HUES6 (cell line): ENCODE data around the gene KRTAP1-4.
"Not testable (repeated sequence)": the region's sequence is repeated elsewhere in the genome, so short reads cannot be mapped to it uniquely, and the experiment has no call there.

Experiments
- H3K27ac ChIP-seq: 2 replicates; pipeline ENCODE4 v1.7.0; 2013; ENCODE audit warnings: low read depth, mild to moderate bottlenecking, low read length, inconsistent platforms
- H3K27me3 ChIP-seq: 2 replicates; pipeline ENCODE4 v1.6.1; 2013; ENCODE audit warnings: low read length; ENCODE audit not compliant: control insufficient read depth, insufficient read depth
- H3K36me3 ChIP-seq: 2 replicates; pipeline ENCODE4 v1.6.1; 2013; ENCODE audit warnings: low read length; ENCODE audit not compliant: control insufficient read depth, insufficient read depth
- H3K4me1 ChIP-seq: 2 replicates; pipeline ENCODE4 v1.6.1; 2013; ENCODE audit warnings: low read length; ENCODE audit not compliant: control insufficient read depth, insufficient read depth
- H3K4me3 ChIP-seq: 2 replicates; pipeline ENCODE4 v1.5.1; 2013; ENCODE audit warnings: low read depth, low read length
- H3K9ac ChIP-seq: one replicate; pipeline ENCODE4 v1.6.1; 2013; ENCODE audit warnings: mild to moderate bottlenecking, low read length
- H3K9me3 ChIP-seq: 2 replicates; pipeline ENCODE4 v1.6.1; 2013; ENCODE audit warnings: low read depth, low read length; ENCODE audit not compliant: control insufficient read depth, insufficient read depth

The KRTAP1-4 gene

GRCh38 chr17:41046735-41047465 is 16.9 kb upstream of the KRTAP1-4 start, which contains the start of gene KRTAP2-1:
TSS of gene KRTAP2-1 (minus strand) at chr17:41047316. CDS start at chr17:41047267, 49 bp downstream.
- not testable (repeated sequence) for H3K4me1 ChIP-seq, H3K36me3 ChIP-seq, H3K9ac ChIP-seq, H3K4me3 ChIP-seq, H3K27ac ChIP-seq, H3K9me3 ChIP-seq, H3K27me3 ChIP-seq

GRCh38 chr17:41042953-41043352 is 13.0 kb upstream of the KRTAP1-4 start:
- H3K27me3 ChIP-seq, result no peaks in the 10 kb centered on the region
- H3K4me3 ChIP-seq, result no peak overlapping the region
- H3K4me1 ChIP-seq, result peaks cover 13% of the 10 kb centered on the region; the same call in 1 of the 2 replicates
- H3K27ac ChIP-seq, result no peak overlapping the region
- no peak overlapping the region for H3K9ac ChIP-seq
- H3K36me3 ChIP-seq, result no peaks in the 10 kb centered on the region
- no peaks in the 10 kb centered on the region for H3K9me3 ChIP-seq

GRCh38 chr17:41040783-41041571 is 11.0 kb upstream of the KRTAP1-4 start, which contains the start of gene KRTAP1-1:
TSS of gene KRTAP1-1 (minus strand) at chr17:41041450. CDS start at chr17:41041397, 53 bp downstream.
- H3K9me3 ChIP-seq, H3K4me3 ChIP-seq, H3K27ac ChIP-seq, H3K9ac ChIP-seq, H3K27me3 ChIP-seq, H3K36me3 ChIP-seq: not testable (repeated sequence)
- H3K4me1 ChIP-seq, result peaks cover 23% of the 10 kb centered on the region; the same call in 1 of the 2 replicates

- H3K9ac ChIP-seq, result no peak overlapping the region
- no peaks in the 10 kb centered on the region for H3K36me3 ChIP-seq
- no peaks in the 10 kb centered on the region for H3K27me3 ChIP-seq
- peaks cover 23% of the 10 kb centered on the region; the same call in 1 of the 2 replicates for H3K4me1 ChIP-seq
- H3K27ac ChIP-seq, result no peak overlapping the region
- H3K4me3 ChIP-seq, result no peak overlapping the region
- H3K9me3 ChIP-seq, result no peaks in the 10 kb centered on the region
These were observed 7.9 kb upstream of the KRTAP1-4 start for GRCh38 chr17:41037853-41038350.

GRCh38 chr17:41034346-41034935 is 4.4 kb upstream of the KRTAP1-4 start, which contains the start of gene KRTAP1-3:
TSS of gene KRTAP1-3 (minus strand) at chr17:41034874. CDS start at chr17:41034821, 53 bp downstream.
- not testable (repeated sequence) for H3K36me3 ChIP-seq, H3K9ac ChIP-seq, H3K9me3 ChIP-seq, H3K27ac ChIP-seq, H3K27me3 ChIP-seq, H3K4me3 ChIP-seq
- peaks cover 23% of the 10 kb centered on the region; the same call in 1 of the 2 replicates for H3K4me1 ChIP-seq

GRCh38 chr17:41026715-41027471 is 3.1 kb downstream of the KRTAP1-4 start, which contains the start of gene KRTAP1-5:
TSS of gene KRTAP1-5 (minus strand) at chr17:41027208. CDS start at chr17:41027155, 53 bp downstream.
- H3K27me3 ChIP-seq, result no peaks in the 10 kb centered on the region
- H3K4me3 ChIP-seq, result no peak within 1 kb of the TSS
- no peak within 1 kb of the TSS for H3K27ac ChIP-seq

GRCh38 chr17:41024697-41025096 is 5.3 kb downstream of the KRTAP1-4 start:
- Histone ChIP-seq H3K9ac (no peak overlapping the region), H3K36me3 (no peaks in the 10 kb centered on the region), H3K27me3 (no peaks in the 10 kb centered on the region), H3K27ac (no peak overlapping the region), H3K4me3 (no peak overlapping the region), H3K4me1 (no peaks in the 10 kb centered on the region), H3K9me3 (no peaks in the 10 kb centered on the region)

More at GRCh38 chr17:41026715-41027471, 3.1 kb downstream of the KRTAP1-4 start, which contains the start of gene KRTAP1-5:
- Histone ChIP-seq H3K9ac (no peak within 1 kb of the TSS), H3K4me1 (no peaks in the 10 kb centered on the region), H3K36me3 (no peaks in the 10 kb centered on the region), H3K9me3 (no peaks in the 10 kb centered on the region)

- H3K9me3 ChIP-seq, result no peaks in the 10 kb centered on the region
- H3K27ac ChIP-seq, result no peak overlapping the region
- no peaks in the 10 kb centered on the region for H3K27me3 ChIP-seq
- H3K9ac ChIP-seq, result no peak overlapping the region
- H3K4me1 ChIP-seq, result no peaks in the 10 kb centered on the region
- no peak overlapping the region for H3K4me3 ChIP-seq
- H3K36me3 ChIP-seq, result no peaks in the 10 kb centered on the region
These were observed 9.7 kb downstream of the KRTAP1-4 start for GRCh38 chr17:41020336-41020735.

GRCh38 chr17:41019415-41019814 is 10.6 kb downstream of the KRTAP1-4 start:
- H3K9me3 ChIP-seq, result no peaks in the 10 kb centered on the region
- H3K4me1 ChIP-seq, result no peaks in the 10 kb centered on the region
- no peak overlapping the region for H3K27ac ChIP-seq
- no peaks in the 10 kb centered on the region for H3K27me3 ChIP-seq
- H3K9ac ChIP-seq, result no peak overlapping the region
- no peaks in the 10 kb centered on the region for H3K36me3 ChIP-seq
- H3K4me3 ChIP-seq, result no peak overlapping the region

GRCh38 chr17:41018541-41018940 is 11.5 kb downstream of the KRTAP1-4 start:
- H3K9me3 ChIP-seq, result no peaks in the 10 kb centered on the region
- H3K4me3 ChIP-seq, result no peak overlapping the region

More at GRCh38 chr17:41018541-41018940, 11.5 kb downstream of the KRTAP1-4 start:
- Histone ChIP-seq H3K27ac (no peak overlapping the region), H3K27me3 (no peaks in the 10 kb centered on the region), H3K4me1 (no peaks in the 10 kb centered on the region), H3K9ac (no peak overlapping the region), H3K36me3 (no peaks in the 10 kb centered on the region)
